GM23338 (cell line): Measurements from ENCODE around the gene BCAS3. TPM values are rescaled to one million over a fixed set of nuclear protein-coding genes. Genes with fewer than 3 reads are reported as not detected.

Experiments
- ATAC-seq: fragments of 200-7000 bp; cut with Tn5 transposase; 3 replicates; pipeline ENCODE4 v1.9.1; 2020
- DNase-seq: peaks from one replicate; pipeline ENCODE4 v3.0.0-alpha.2; 2015; ENCODE audit warnings: low spot score
- H2AFZ ChIP-seq: fragments of 200-600 bp; sonication (generic); 2 replicates; pipeline ENCODE4 v1.8.0; 2016; ENCODE audit warnings: antibody characterized with exemption, mild to moderate bottlenecking, moderate library complexity
- H3F3A ChIP-seq: fragments of 200-600 bp; sonication (generic); replicated peaks from 2 replicates; pipeline ENCODE4 v1.8.0; 2017; ENCODE audit warnings: antibody characterized with exemption, mixed run types, low read depth
- H3K27ac ChIP-seq: fragments of 200-600 bp; sonication (generic); 2 replicates; pipeline ENCODE4 v1.6.1; 2016; ENCODE audit warnings: low read depth
- H3K27me3 ChIP-seq: fragments of 200-600 bp; sonication (generic); 2 replicates; pipeline ENCODE4 v1.8.0; 2016; ENCODE audit warnings: mild to moderate bottlenecking, mixed run types, moderate library complexity; ENCODE audit not compliant: insufficient read depth
- H3K36me3 ChIP-seq: fragments of 200-600 bp; sonication (generic); 2 replicates; pipeline ENCODE4 v1.8.0; 2016; ENCODE audit warnings: mild to moderate bottlenecking; ENCODE audit not compliant: insufficient read depth
- H3K4me1 ChIP-seq: fragments of 200-600 bp; sonication (generic); 2 replicates; pipeline ENCODE4 v1.8.0; 2016; ENCODE audit warnings: mild to moderate bottlenecking, moderate library complexity; ENCODE audit not compliant: insufficient read depth
- H3K4me2 ChIP-seq: fragments of 200-600 bp; sonication (generic); 2 replicates; pipeline ENCODE4 v1.7.1; 2017; ENCODE audit warnings: mixed run types
- H3K4me3 ChIP-seq: fragments of 200-600 bp; sonication (generic); 2 replicates; pipeline ENCODE4 v1.6.1; 2016; ENCODE audit warnings: mixed run types
- H3K79me2 ChIP-seq: fragments of 200-600 bp; sonication (generic); replicated peaks from 2 replicates; pipeline ENCODE4 v1.8.0; 2017; ENCODE audit warnings: mild to moderate bottlenecking; ENCODE audit not compliant: insufficient read depth
- H3K9me2 ChIP-seq: fragments of 200-600 bp; sonication (generic); 2 replicates; pipeline ENCODE4 v1.8.0; 2017; ENCODE audit not compliant: insufficient read depth
- H4K20me1 ChIP-seq: fragments of 200-600 bp; sonication (generic); replicated peaks from 2 replicates; pipeline ENCODE4 v1.8.0; 2017; ENCODE audit warnings: mild to moderate bottlenecking; ENCODE audit not compliant: insufficient read depth
- H3K27ac Mint-ChIP-seq: 2 replicates; pipeline ENCODE4 v1.8.0; 2020; ENCODE audit warnings: inconsistent platforms, mild to moderate bottlenecking, moderate library complexity, mixed read lengths
- H3K27me3 Mint-ChIP-seq: 3 replicates; pipeline ENCODE4 v1.8.0; 2022; ENCODE audit warnings: low read depth, mild to moderate bottlenecking, moderate library complexity, mixed read lengths, inconsistent platforms; ENCODE audit not compliant: insufficient read depth, poor library complexity
- H3K36me3 Mint-ChIP-seq: 3 replicates; pipeline ENCODE4 v1.8.0; 2021; ENCODE audit warnings: low read depth, mild to moderate bottlenecking, inconsistent platforms, moderate library complexity, mixed read lengths
- H3K4me1 Mint-ChIP-seq: 3 replicates; pipeline ENCODE4 v1.8.0; 2020; ENCODE audit warnings: mild to moderate bottlenecking, inconsistent platforms, mixed read lengths
- H3K4me3 Mint-ChIP-seq: 3 replicates; pipeline ENCODE4 v1.8.0; 2021; ENCODE audit warnings: moderate library complexity, mild to moderate bottlenecking, inconsistent platforms, mixed read lengths
- H3K9me3 Mint-ChIP-seq: 3 replicates; pipeline ENCODE4 v1.8.0; 2020; ENCODE audit warnings: moderate library complexity, mild to moderate bottlenecking, inconsistent platforms, mixed read lengths
- CREB1 ChIP-seq: fragments of 250-450 bp; sonication (Bioruptor Pico); IDR thresholded peaks from 2 replicates; pipeline ENCODE4 v1.5.0; 2020; ENCODE audit warnings: low read depth, mild to moderate bottlenecking, moderate library complexity
- ETS1 ChIP-seq: IDR thresholded peaks from 2 replicates; pipeline ENCODE4 v1.6.1; 2016; ENCODE audit warnings: antibody characterized with exemption
- EZH2 ChIP-seq: fragments of 200-600 bp; sonication (generic); IDR thresholded peaks from one replicate; pipeline ENCODE4 v1.8.0; 2017; ENCODE audit warnings: antibody characterized with exemption, mild to moderate bottlenecking, low read depth; ENCODE audit not compliant: unreplicated experiment
- POLR2AphosphoS5 ChIP-seq: IDR thresholded peaks from 2 replicates; pipeline ENCODE4 v1.6.1; 2016; ENCODE audit warnings: antibody characterized with exemption, low read depth
- REST ChIP-seq: IDR thresholded peaks from one replicate; pipeline ENCODE4 v1.6.1; 2018; ENCODE audit warnings: antibody characterized with exemption; ENCODE audit not compliant: unreplicated experiment
- STAT1 ChIP-seq: IDR thresholded peaks from one replicate; pipeline ENCODE4 v1.6.1; 2016; ENCODE audit warnings: antibody characterized with exemption; ENCODE audit not compliant: unreplicated experiment
- ZNF114 ChIP-seq: fragments of 250-450 bp; sonication (Bioruptor Pico); IDR thresholded peaks from 2 replicates; pipeline ENCODE4 v1.5.0; 2020; ENCODE audit warnings: mild to moderate bottlenecking, moderate library complexity
- polyA plus RNA-seq: library from polyadenylated mRNA; unstranded; fragments of >200 nt; fragmentation: Nextera tagmentation; extraction: Ambion mirVana; gene quantifications from 2 replicates; pipeline ENCODE4 v1.2.1, GENCODE V29; 2016
- total RNA-seq: library from RNA; depleted of rRNA; stranded (reverse); fragments of >200 nt; shearing (Covaris generic); gene quantifications from 2 replicates; pipeline ENCODE4 v1.2.3, GENCODE V29; 2014
- TF ChIP-seq, protein P1 (sequence below), 2 experiments: fragments of 200-600 bp in 1 of 2; sonication (generic) in 1 of 2; conservative IDR thresholded peaks; 2 replicates each; pipeline versions ENCODE4 v1.5.1 to v1.6.1; 2016 to 2017; ENCODE audit warnings: antibody characterized with exemption in 2 of 2, low read depth in 2 of 2, mild to moderate bottlenecking in 2 of 2, moderate library complexity in 1 of 2

BCAS3 gene
- total and polyA plus RNA-seq, 2 experiments from 2014 or later = 8.2 to 28.0 TPM

- TF ChIP-seq STAT1 (no peak), CREB1 (CRISPR knock-in tag) (no peak), ZNF114 (no peak), ETS1 (no peak), EZH2 (no peak), POLR2AphosphoS5 (no peak)
- TF ChIP-seq, protein P1, sequence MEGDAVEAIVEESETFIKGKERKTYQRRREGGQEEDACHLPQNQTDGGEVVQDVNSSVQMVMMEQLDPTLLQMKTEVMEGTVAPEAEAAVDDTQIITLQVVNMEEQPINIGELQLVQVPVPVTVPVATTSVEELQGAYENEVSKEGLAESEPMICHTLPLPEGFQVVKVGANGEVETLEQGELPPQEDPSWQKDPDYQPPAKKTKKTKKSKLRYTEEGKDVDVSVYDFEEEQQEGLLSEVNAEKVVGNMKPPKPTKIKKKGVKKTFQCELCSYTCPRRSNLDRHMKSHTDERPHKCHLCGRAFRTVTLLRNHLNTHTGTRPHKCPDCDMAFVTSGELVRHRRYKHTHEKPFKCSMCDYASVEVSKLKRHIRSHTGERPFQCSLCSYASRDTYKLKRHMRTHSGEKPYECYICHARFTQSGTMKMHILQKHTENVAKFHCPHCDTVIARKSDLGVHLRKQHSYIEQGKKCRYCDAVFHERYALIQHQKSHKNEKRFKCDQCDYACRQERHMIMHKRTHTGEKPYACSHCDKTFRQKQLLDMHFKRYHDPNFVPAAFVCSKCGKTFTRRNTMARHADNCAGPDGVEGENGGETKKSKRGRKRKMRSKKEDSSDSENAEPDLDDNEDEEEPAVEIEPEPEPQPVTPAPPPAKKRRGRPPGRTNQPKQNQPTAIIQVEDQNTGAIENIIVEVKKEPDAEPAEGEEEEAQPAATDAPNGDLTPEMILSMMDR (conservative IDR thresholded peaks at IDR 0.05; ENCODE audit: low read depth in 2 of 2) = no peak
These were observed 733.3 kb downstream of the BCAS3 start (continued) for GRCh38 chr17:61411011-61411260.

DNA sequence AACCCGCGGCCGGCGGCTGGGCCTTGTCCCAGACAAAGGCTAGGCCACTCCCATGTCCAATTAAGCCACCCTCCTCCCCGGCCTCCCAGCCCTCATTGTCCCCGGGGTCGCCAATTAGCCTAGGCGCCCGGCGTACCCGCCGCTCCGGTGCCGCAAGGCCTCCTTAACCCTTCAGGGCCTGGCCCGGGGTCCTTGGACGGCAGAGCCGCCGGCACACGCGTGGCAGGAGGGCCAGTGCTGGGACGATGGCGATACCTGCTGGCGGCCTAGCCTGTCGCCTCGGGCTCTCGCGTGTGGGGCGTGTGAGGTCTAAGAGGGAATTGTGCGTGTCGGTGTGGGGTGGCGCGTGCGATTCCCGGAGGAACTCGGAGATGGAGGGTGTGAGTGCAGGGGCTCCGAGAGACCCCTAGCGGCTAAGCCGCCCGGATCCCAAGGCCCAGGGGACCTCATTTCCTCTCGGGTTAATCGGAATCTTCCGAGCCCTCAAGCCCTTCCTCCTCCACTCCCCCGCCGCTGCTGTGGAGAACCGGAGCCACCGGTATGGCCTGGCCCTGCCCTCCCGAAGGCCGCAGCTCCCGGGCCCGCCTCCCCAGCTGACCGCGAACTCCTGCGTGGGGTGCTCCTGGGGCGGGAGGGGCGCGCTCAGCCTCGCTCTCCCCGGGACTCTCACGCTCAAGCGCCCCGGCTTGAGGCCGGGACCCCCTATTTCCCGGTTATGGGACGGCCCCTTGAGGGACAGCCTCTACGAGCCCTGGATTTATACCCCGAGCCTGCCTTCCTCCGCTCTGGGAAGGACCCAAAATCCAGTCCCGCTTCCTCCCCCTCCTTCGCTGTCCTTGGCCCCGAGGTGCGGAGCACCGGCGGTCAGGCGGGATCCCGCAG is 733.9 kb downstream of the BCAS3 start:
- Histone ChIP-seq H4K20me1 (peaks cover 15% of the 10 kb centered on the region; the same call in 1 of the 2 replicates), H3K4me1 (peaks cover 20% of the 10 kb centered on the region; the same call in 1 of the 2 replicates), H3K4me2 (peak overlapping the region; percentile 93), H3K79me2 (no peaks in the 10 kb centered on the region), H3K36me3 (no peaks in the 10 kb centered on the region), H3K9me2 (no peaks in the 10 kb centered on the region), H2AFZ (peak overlapping the region; percentile 96), H3K27me3 (peaks cover 97% of the 10 kb centered on the region), H3F3A (0 out of 2 replicates have a peak, but pooled peaks cover 2% of the 10 kb centered on the region), H3K27ac (no peak overlapping the region), H3K4me3 (peak overlapping the region; percentile 77)
- Mint-ChIP-seq H3K4me3 (peak overlapping the region; percentile 72), H3K9me3 (no peaks in the 10 kb centered on the region), H3K36me3 (no peaks in the 10 kb centered on the region; the same call in 2 of the 3 replicates), H3K4me1 (peaks cover 24% of the 10 kb centered on the region), H3K27me3 (peaks cover 90% of the 10 kb centered on the region), H3K27ac (no peak overlapping the region)
- DNase-seq = peak; percentile 71
- TF ChIP-seq, protein P1 (conservative IDR thresholded peaks at IDR 0.05; ENCODE audit: low read depth in 2 of 2) = peak; percentile 40
- peak; percentile 60 for TF ChIP-seq EZH2
- TF ChIP-seq REST = no peak
- peak; percentile 16 for ATAC-seq
